ENCODE measurements around the gene LAGE3. TPM values are rescaled to one million over a fixed set of nuclear protein-coding genes. Genes with fewer than 3 reads are reported as not detected.

The LAGE3 gene
- total and polyA plus RNA-seq, 2 experiments from 2014 or later: 32.2 to 49.4 TPM

GRCh38 chrX:154473683-154474082 is 5.4 kb downstream of the LAGE3 start:
- TF ChIP-seq CTCF (IDR thresholded peaks at IDR 0.05; ENCODE audit: poor library complexity) (no peak), EZH2 (IDR thresholded peaks at IDR 0.05; ENCODE audit: borderline replicate concordance) (no peak), EZH2phosphoT487 (IDR thresholded peaks at IDR 0.05; ENCODE audit: low read depth, severe bottlenecking, unreplicated experiment) (no peak)
- Histone ChIP-seq H4K20me1 (ENCODE audit: insufficient read depth, poor library complexity, severe bottlenecking) (no peaks in the 10 kb centered on the region), H3K27me3 (no peaks in the 10 kb centered on the region), H3K4me1 (ENCODE audit: insufficient read depth) (no peaks in the 10 kb centered on the region), H3K4me3 (no peak overlapping the region), H3K79me2 (no peaks in the 10 kb centered on the region), H2AFZ (no peak overlapping the region), H3K36me3 (replicated peaks; ENCODE audit: insufficient read depth, low read depth) (no peaks in the 10 kb centered on the region), H3K4me2 (no peak overlapping the region), H3K9me2 (replicated peaks; ENCODE audit: insufficient read depth) (no peaks in the 10 kb centered on the region), H3K9me3 (ENCODE audit: low read depth) (no peaks in the 10 kb centered on the region), H3K27ac (no peak overlapping the region)
- no peak for DNase-seq (ENCODE audit: low spot score)
- WGBS (ENCODE audit: low lambda C conversion rate, missing lambda C conversion rate): 69% methylated on average over 7 of the region's 7 CpGs

DNA sequence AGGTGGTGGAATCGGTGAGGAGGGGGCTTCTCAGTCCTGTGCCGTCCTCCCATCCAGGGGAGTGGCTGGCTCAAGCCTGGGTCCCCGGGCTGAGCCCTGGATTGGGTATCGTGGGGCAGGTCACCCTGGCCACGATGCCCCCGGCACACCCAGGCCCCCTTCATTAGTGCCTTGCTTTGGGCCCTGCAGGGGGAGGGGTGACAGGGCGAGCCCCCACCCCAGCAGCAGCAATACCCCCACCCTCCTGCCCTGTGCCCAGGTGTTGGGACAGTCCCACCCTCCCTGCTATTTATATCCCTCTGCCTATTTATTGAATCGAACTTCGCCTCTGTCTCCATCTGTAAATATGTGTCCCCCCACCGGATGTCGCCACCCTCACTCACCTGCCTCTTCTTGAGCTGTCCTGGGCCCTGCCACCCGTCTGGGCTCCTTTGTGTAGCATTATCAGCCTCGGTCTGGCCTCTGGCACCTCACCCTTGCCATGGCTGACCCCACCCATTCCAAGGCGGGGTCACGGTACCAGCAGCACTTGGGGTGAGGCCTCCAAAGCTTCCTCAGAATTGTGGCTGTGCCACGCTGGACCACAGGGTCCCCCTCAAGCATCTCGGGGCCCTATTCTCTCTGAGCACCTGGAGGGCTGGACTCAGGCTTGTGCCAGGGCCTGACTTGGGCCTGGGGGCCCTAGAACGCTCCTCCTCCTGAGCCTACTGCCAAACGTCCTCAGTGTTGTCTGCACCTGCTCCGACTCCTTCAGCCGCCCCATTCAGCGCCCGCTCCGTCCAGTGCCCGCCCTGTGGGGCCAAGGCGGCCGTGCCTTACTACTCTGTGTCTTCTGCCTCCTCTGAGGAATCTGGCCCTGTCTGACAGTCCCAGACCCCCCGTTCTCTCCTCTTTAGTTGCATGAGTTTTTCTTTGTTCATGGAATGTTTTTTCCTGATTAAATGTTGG is 6.1 kb downstream of the LAGE3 start:
- no peak for TF ChIP-seq EZH2phosphoT487 (IDR thresholded peaks at IDR 0.05; ENCODE audit: low read depth, severe bottlenecking, unreplicated experiment)
- TF ChIP-seq EZH2 (IDR thresholded peaks at IDR 0.05; ENCODE audit: borderline replicate concordance): no peak
- no peak for TF ChIP-seq CTCF (IDR thresholded peaks at IDR 0.05; ENCODE audit: poor library complexity)
- no peaks in the 10 kb centered on the region for H3K9me3 ChIP-seq (ENCODE audit: low read depth)
- H3K27me3 ChIP-seq: no peaks in the 10 kb centered on the region
- DNase-seq (ENCODE audit: low spot score): no peak
- H3K4me2 ChIP-seq: no peak overlapping the region
- no peak overlapping the region for H2AFZ ChIP-seq
- H3K79me2 ChIP-seq: no peaks in the 10 kb centered on the region
- no peaks in the 10 kb centered on the region for H3K9me2 ChIP-seq (replicated peaks; ENCODE audit: insufficient read depth)
- 84% methylated on average over 28 of the region's 28 CpGs for WGBS (ENCODE audit: low lambda C conversion rate, missing lambda C conversion rate)
- no peak overlapping the region for H3K27ac ChIP-seq
- H3K4me1 ChIP-seq (ENCODE audit: insufficient read depth): no peaks in the 10 kb centered on the region
- H3K36me3 ChIP-seq (replicated peaks; ENCODE audit: insufficient read depth, low read depth): no peaks in the 10 kb centered on the region
- no peak overlapping the region for H3K4me3 ChIP-seq
- H4K20me1 ChIP-seq (ENCODE audit: insufficient read depth, poor library complexity, severe bottlenecking): no peaks in the 10 kb centered on the region

- TF ChIP-seq EZH2 (IDR thresholded peaks at IDR 0.05; ENCODE audit: borderline replicate concordance): no peak
- TF ChIP-seq CTCF (IDR thresholded peaks at IDR 0.05; ENCODE audit: poor library complexity): no peak
- no peak for TF ChIP-seq EZH2phosphoT487 (IDR thresholded peaks at IDR 0.05; ENCODE audit: low read depth, severe bottlenecking, unreplicated experiment)
- no peaks in the 10 kb centered on the region for H3K27me3 ChIP-seq
- no peaks in the 10 kb centered on the region for H3K36me3 ChIP-seq (replicated peaks; ENCODE audit: insufficient read depth, low read depth)
- no peak overlapping the region for H2AFZ ChIP-seq
- H3K79me2 ChIP-seq: no peaks in the 10 kb centered on the region
- no peaks in the 10 kb centered on the region for H3K9me3 ChIP-seq (ENCODE audit: low read depth)
- no peaks in the 10 kb centered on the region for H3K9me2 ChIP-seq (replicated peaks; ENCODE audit: insufficient read depth)
- H3K4me1 ChIP-seq (ENCODE audit: insufficient read depth): no peaks in the 10 kb centered on the region
- no peak overlapping the region for H3K27ac ChIP-seq
- WGBS (ENCODE audit: low lambda C conversion rate, missing lambda C conversion rate): 82% methylated on average over 22 of the region's 23 CpGs
- H3K4me3 ChIP-seq: no peak overlapping the region
- no peaks in the 10 kb centered on the region for H4K20me1 ChIP-seq (ENCODE audit: insufficient read depth, poor library complexity, severe bottlenecking)
- no peak overlapping the region for H3K4me2 ChIP-seq
- no peak for DNase-seq (ENCODE audit: low spot score)
These were observed 7.0 kb downstream of the LAGE3 start for GRCh38 chrX:154471839-154472684.

Data from hepatocyte (in vitro differentiated cells).